MM.1S (cell line): ENCODE measurements around the gene ZNF835.

ENCODE experiments used
- DNase-seq: peaks from one replicate; pipeline ENCODE4 v3.0.0-alpha.2; 2015
- H2AFZ ChIP-seq: fragments of 300-600 bp; sonication (generic); 2 replicates; pipeline ENCODE4 v1.6.0; 2016; ENCODE audit warnings: antibody characterized with exemption, low read length
- H3F3A ChIP-seq: fragments of 300-600 bp; sonication (generic); 2 replicates; pipeline ENCODE4 v1.6.1; 2016; ENCODE audit warnings: mild to moderate bottlenecking, antibody characterized with exemption, low read length, moderate library complexity, mixed read lengths; ENCODE audit not compliant: insufficient read depth
- H3K27ac ChIP-seq: fragments of 300-600 bp; sonication (generic); 2 replicates; pipeline ENCODE4 v1.5.1; 2016; ENCODE audit warnings: mild to moderate bottlenecking, low read length
- H3K27me3 ChIP-seq: fragments of 300-600 bp; sonication (generic); replicated peaks from 2 replicates; pipeline ENCODE4 v1.6.0; 2016; ENCODE audit warnings: low read length; ENCODE audit not compliant: insufficient read depth
- H3K36me3 ChIP-seq: fragments of 300-600 bp; sonication (generic); replicated peaks from 2 replicates; pipeline ENCODE4 v1.6.1; 2016; ENCODE audit warnings: mild to moderate bottlenecking, low read length, mixed read lengths; ENCODE audit not compliant: insufficient read depth
- H3K4me1 ChIP-seq: fragments of 300-600 bp; sonication (generic); 2 replicates; pipeline ENCODE4 v1.6.1; 2016; ENCODE audit warnings: low read length, mixed read lengths
- H3K4me2 ChIP-seq: fragments of 300-600 bp; sonication (generic); 2 replicates; pipeline ENCODE4 v1.6.0; 2016; ENCODE audit warnings: low read depth, low read length
- H3K4me3 ChIP-seq: fragments of 300-600 bp; sonication (generic); 2 replicates; pipeline ENCODE4 v1.5.1; 2016; ENCODE audit warnings: low read length, mixed read lengths
- H3K79me2 ChIP-seq: fragments of 300-600 bp; sonication (generic); 2 replicates; pipeline ENCODE4 v1.6.1; 2016; ENCODE audit warnings: mixed run types, low read length, mixed read lengths
- H3K9ac ChIP-seq: fragments of 300-600 bp; sonication (generic); 2 replicates; pipeline ENCODE4 v1.6.1; 2016; ENCODE audit warnings: low read length, mixed read lengths
- H3K9me2 ChIP-seq: fragments of 300-600 bp; sonication (generic); replicated peaks from 2 replicates; pipeline ENCODE4 v1.6.1; 2016; ENCODE audit warnings: mild to moderate bottlenecking, low read length, mixed read lengths; ENCODE audit not compliant: insufficient read depth
- H3K9me3 ChIP-seq: fragments of 300-600 bp; sonication (generic); replicated peaks from 2 replicates; pipeline ENCODE4 v1.6.1; 2016; ENCODE audit warnings: mild to moderate bottlenecking, low read length, mixed read lengths; ENCODE audit not compliant: insufficient read depth
- H4K20me1 ChIP-seq: fragments of 300-600 bp; sonication (generic); 2 replicates; pipeline ENCODE4 v1.6.1; 2016; ENCODE audit warnings: mild to moderate bottlenecking, low read length, moderate library complexity, mixed read lengths; ENCODE audit not compliant: insufficient read depth
- EZH2 ChIP-seq: fragments of 300-600 bp; sonication (generic); optimal IDR thresholded peaks from 2 replicates; pipeline ENCODE3; 2017; ENCODE audit warnings: low read depth, mild to moderate bottlenecking, antibody characterized with exemption, low read length, mixed read lengths
- EZH2phosphoT487 ChIP-seq: fragments of 300-600 bp; sonication (generic); IDR thresholded peaks from 2 replicates; pipeline ENCODE4 v1.6.1; 2018; ENCODE audit warnings: antibody characterized with exemption, low read length
- TF ChIP-seq, protein P1 (sequence below): fragments of 300-600 bp; sonication (generic); IDR thresholded peaks from 2 replicates; pipeline ENCODE4 v1.5.1; 2016; ENCODE audit warnings: antibody characterized with exemption, low read length, mixed read lengths

The ZNF835 gene

GRCh38 chr19:56671613-56671994 is at the start of gene ZNF835:
Gene ZNF835, minus strand, starts transcription at chr19:56671757. Its CDS starts 6,559 bp downstream, at chr19:56665198.
- no peaks in the 10 kb centered on the region for H3F3A ChIP-seq
- H3K9ac ChIP-seq = no peak within 1 kb of the TSS
- H3K27me3 ChIP-seq = no peaks in the 10 kb centered on the region
- no peaks in the 10 kb centered on the region for H4K20me1 ChIP-seq
- H3K36me3 ChIP-seq = no peaks in the 10 kb centered on the region
- TF ChIP-seq EZH2phosphoT487 = no peak
- TF ChIP-seq, protein P1, sequence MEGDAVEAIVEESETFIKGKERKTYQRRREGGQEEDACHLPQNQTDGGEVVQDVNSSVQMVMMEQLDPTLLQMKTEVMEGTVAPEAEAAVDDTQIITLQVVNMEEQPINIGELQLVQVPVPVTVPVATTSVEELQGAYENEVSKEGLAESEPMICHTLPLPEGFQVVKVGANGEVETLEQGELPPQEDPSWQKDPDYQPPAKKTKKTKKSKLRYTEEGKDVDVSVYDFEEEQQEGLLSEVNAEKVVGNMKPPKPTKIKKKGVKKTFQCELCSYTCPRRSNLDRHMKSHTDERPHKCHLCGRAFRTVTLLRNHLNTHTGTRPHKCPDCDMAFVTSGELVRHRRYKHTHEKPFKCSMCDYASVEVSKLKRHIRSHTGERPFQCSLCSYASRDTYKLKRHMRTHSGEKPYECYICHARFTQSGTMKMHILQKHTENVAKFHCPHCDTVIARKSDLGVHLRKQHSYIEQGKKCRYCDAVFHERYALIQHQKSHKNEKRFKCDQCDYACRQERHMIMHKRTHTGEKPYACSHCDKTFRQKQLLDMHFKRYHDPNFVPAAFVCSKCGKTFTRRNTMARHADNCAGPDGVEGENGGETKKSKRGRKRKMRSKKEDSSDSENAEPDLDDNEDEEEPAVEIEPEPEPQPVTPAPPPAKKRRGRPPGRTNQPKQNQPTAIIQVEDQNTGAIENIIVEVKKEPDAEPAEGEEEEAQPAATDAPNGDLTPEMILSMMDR = no peak
- no peak for DNase-seq
- no peak within 1 kb of the TSS for H2AFZ ChIP-seq
- H3K9me2 ChIP-seq = no peaks in the 10 kb centered on the region
- no peak within 1 kb of the TSS for H3K4me2 ChIP-seq
- no peak within 1 kb of the TSS for H3K27ac ChIP-seq
- H3K9me3 ChIP-seq = no peaks in the 10 kb centered on the region
- H3K4me3 ChIP-seq = no peak within 1 kb of the TSS
- H3K79me2 ChIP-seq = no peaks in the 10 kb centered on the region
- H3K4me1 ChIP-seq = no peaks in the 10 kb centered on the region

- DNase-seq = no peak
Observed at GRCh38 chr19:56720281-56720680, 48.7 kb upstream of the ZNF835 start.

GRCh38 chr19:56718231-56718630 is 46.7 kb upstream of the ZNF835 start:
- TF ChIP-seq, protein P1 = no peak
- TF ChIP-seq EZH2phosphoT487 (no peak), EZH2 (no peak)
- DNase-seq = no peak
- H3K4me2 ChIP-seq = no peak overlapping the region
- no peak overlapping the region for H3K27ac ChIP-seq
- no peaks in the 10 kb centered on the region for H3K79me2 ChIP-seq
- H4K20me1 ChIP-seq = no peaks in the 10 kb centered on the region
- H3K4me3 ChIP-seq = no peak overlapping the region
- H3K9ac ChIP-seq = no peak overlapping the region
- no peaks in the 10 kb centered on the region for H3K9me3 ChIP-seq
- no peaks in the 10 kb centered on the region for H3K27me3 ChIP-seq
- H3K36me3 ChIP-seq = no peaks in the 10 kb centered on the region
- H2AFZ ChIP-seq = no peak overlapping the region
- H3K9me2 ChIP-seq = no peaks in the 10 kb centered on the region
- H3F3A ChIP-seq = no peaks in the 10 kb centered on the region
- H3K4me1 ChIP-seq = no peaks in the 10 kb centered on the region

More at GRCh38 chr19:56720281-56720680, 48.7 kb upstream of the ZNF835 start:
- Histone ChIP-seq H3K4me3 (no peak overlapping the region), H3K27ac (no peak overlapping the region), H3K9me2 (no peaks in the 10 kb centered on the region), H2AFZ (no peak overlapping the region), H4K20me1 (no peaks in the 10 kb centered on the region), H3K79me2 (no peaks in the 10 kb centered on the region), H3K27me3 (no peaks in the 10 kb centered on the region), H3K4me1 (no peaks in the 10 kb centered on the region), H3K4me2 (no peak overlapping the region), H3F3A (no peaks in the 10 kb centered on the region), H3K36me3 (no peaks in the 10 kb centered on the region), H3K9me3 (no peaks in the 10 kb centered on the region), H3K9ac (no peak overlapping the region)
- TF ChIP-seq EZH2 = no peak
- TF ChIP-seq, protein P1 = no peak
- no peak for TF ChIP-seq EZH2phosphoT487
